Right hindlimb (tissue), 1 donor: ENCODE measurements around the gene PRKAR1B.
A peak's percentile ranks its signal among the peaks of the same experiment; 100 is the strongest.

ENCODE experiments used
- DNase-seq: peaks from one replicate; pipeline ENCODE4 v3.0.0-alpha.2; 2018

The PRKAR1B gene

DNA sequence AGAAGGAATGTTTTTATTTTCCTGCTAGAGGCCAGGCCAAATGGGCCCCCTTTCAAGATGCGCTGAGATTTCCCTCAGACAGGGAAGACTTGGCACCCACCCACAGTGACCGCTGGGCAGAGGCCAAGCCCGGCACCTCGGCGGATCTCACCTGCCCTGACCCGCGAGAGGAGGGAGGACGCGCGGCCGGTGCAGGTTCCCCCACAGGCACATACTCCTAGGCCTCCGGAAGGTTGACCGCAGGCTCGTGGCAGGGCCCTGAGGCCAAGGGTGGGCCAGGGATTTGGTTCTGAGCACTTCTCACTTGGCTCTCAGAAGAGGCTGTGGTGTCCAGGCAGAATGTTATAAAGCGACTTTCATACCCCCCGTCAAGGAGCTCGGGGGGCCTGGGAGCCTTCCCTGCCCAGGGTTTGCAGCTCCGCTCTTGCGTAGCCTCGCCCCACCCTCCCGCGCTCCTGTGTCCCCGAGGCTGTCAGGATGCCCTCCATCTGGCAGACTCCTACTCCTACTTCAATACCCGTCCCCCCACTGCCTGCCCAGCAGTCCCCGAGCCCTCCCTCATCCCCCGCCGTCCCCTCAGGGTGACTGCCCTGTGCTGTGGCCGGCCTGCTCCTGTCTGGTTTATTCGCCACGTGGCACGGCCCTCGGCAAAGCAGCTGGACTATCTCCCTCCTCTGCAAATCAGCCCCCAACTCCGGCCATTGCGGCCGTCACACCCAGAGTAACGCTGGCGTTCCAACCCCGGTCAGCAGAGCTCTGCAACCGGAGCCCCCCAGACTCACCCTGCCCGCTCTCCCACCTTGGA lies 156.9 kb downstream of the PRKAR1B start:
- no peak for DNase-seq

GRCh38 chr7:569071-569855 lies 157.8 kb downstream of the PRKAR1B start:
- no peak for DNase-seq

DNA sequence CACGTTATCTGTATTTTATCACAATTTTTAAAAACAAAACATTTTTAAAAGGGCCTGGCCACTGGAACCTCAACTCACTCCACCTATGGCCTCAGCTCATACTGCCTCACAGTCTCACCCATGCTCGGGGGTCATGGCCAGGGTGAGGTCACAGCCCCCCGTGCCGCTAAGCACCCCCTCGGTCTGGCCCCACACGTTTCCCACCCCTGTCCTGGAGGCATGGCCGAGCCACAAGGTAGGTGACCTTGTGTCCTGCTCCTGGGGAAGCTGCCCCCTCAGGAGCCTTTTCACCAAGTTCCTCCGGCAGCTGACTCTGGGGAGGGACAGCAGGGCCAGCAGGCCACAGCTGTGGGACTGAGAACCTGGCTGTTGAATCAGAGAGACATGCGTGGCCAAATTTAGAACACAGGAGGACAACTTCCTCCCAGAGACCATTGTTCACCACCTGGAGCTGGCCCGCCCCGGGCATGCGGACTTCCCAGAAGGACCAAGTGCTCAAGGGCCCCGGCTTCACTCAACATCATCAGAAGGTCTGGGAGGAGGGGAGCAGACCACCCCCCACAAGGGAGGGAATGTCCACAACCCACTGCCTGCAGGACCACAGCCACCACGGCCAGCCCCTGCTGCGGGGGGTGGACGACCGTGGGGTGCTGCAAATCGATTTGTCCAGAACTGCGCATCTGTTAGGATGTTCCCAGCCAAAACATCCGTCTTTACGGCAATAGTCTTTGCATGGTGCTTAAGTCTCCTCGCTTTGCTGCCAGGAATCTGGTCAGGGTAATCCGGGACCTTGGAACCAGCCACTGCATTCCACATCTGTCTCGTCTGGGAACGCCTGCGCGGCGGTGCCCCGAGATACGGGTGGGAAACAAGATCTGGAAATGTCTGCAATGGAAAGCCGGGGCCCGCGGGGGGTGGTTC lies 158.8 kb downstream of the PRKAR1B start:
- DNase-seq, result peak; percentile 91

GRCh38 chr7:567305-567883 lies 159.7 kb downstream of the PRKAR1B start:
- DNase-seq, result no peak

- no peak for DNase-seq
Observed at GRCh38 chr7:566100-566499, 161.0 kb downstream of the PRKAR1B start.

- DNase-seq, result no peak
Observed at GRCh38 chr7:564176-564865, 162.8 kb downstream of the PRKAR1B start.

- no peak for DNase-seq
Observed at GRCh38 chr7:563629-564170, 163.4 kb downstream of the PRKAR1B start.

- DNase-seq, result no peak
Observed at GRCh38 chr7:562789-563628, 164.1 kb downstream of the PRKAR1B start.

DNA sequence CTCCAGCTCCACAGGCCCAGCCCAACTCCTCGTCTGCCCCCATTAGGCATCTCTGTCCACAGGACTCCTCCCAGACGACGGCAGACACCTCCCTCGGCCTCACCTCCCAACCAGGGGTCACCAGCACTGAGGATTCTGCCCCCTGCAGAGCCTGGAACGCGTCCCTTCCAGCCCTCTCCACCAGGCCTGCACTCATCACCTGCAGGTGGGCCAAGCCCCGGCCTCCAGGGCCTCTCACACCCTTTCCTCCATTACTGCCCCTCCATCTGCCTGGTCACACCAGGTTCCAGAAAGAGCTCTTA lies 164.8 kb downstream of the PRKAR1B start:
- no peak for DNase-seq

DNA sequence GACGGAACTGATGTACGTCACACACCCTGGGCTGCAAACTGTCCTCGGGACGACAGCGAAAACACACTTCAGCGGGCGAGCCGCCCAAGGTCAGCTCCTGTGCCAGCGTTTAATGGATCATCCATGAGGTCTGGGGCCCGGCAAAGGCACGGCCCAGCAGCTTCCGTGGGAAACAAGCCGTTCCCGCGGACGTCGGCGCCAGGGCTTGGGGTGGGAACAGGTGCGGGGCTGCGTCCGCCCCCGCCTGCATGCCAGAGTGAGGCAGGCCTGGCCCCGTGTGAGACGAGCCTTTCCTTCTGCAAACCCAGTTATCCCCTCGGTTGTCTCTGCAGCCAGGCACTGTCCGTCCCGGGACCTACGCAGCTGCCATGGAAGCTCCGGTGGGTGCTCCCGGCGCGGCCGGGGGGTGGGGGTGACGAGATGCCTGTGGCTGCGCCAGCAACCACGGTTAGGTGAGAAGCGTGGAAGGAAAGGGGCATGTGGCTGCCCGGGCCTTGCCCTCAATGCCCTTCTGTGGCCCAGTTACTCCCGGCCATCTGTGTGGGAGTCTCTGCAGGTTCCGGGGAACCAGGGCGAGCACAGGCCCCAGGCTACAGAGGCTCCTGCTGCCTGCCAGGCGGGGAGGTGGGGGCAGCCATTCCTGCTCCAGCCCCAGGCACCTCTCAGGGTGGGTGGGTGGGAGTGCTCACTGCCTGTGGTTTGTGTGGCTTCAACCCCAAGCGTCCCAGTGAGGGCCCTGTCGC lies 165.3 kb downstream of the PRKAR1B start:
- peak; percentile 79 for DNase-seq

GRCh38 chr7:560966-561630 lies 166.0 kb downstream of the PRKAR1B start:
- no peak for DNase-seq

- no peak for DNase-seq
Observed at GRCh38 chr7:559396-559705, 167.7 kb downstream of the PRKAR1B start.

DNA sequence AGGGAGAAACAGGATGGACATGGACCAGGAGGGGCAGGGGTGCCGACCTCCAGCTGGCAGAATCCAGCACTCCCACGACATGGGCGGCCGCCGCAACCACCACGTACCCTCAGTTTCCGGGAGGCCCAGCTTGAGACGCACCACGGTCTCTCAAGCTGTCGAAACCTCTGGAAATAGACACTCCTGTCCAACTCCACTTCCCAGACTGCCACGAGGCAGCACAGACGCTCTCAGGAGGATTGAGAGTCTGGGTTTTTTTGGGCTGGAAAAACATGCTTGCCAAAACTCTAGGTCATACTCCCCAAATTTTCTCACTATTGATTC lies 169.6 kb downstream of the PRKAR1B start:
- DNase-seq, result no peak

DNA sequence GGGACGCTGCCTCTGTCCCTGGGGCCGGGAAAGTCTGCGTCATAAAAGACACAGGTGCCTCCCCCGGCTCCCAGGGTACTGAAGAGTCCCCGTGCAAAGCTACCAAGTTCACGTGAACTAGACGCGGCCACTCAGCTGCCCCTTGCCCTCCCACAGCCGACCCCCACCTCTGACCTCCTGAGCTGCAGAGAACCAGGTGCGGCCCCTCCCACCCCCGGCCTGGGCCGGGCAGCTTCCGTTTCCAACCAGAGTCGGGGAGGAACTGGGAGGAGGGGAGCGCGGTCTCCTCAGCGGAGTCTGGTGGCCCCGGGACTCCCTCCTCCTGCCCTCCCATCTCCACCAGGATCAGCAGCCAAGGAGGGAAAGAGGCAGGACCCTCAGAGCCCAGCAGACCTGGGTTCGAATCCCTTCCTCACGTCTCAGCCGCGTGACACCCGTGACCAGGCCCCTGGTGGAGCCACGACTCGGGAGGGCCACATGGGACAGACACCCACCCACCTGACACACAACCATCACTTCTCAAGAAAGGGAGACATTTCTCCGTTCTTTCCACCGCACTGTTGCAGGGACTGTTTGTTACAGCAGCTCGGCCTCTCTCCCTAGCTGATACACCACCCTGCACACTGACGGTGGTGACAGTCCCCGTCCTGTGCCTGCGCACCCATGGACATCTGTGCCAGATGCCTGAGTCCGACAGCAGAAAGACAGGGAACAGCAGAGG lies 170.1 kb downstream of the PRKAR1B start:
- no peak for DNase-seq

DNA sequence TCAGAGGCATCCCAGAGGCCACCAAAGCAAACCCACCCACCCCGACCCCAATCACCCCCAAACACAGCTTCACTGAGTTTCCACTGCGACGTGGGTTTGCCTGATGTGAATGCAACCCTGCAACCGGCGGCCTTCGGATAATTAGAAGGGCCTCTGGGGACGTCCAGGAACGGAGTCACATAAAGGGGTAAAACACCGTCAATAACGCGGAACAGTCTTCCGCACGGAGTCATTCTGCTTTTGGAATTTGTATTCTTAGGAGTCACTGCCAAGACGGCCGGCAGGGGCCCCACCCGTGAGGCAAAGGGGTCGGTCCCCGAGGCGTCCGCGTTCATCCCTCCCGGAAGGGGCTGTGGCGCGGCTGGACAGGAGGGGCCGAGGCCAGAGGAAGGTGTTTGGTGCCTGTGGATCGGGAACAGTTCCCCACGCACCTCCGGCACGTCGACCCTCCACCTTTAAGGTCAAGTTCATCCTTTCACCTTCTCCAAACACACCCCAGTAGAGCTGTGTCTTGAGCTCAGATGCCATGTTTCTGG lies 170.7 kb downstream of the PRKAR1B start:
- DNase-seq, result no peak

GRCh38 chr7:555551-556160 lies 171.4 kb downstream of the PRKAR1B start:
- no peak for DNase-seq

GRCh38 chr7:553636-554111 lies 173.4 kb downstream of the PRKAR1B start:
- no peak for DNase-seq

DNA sequence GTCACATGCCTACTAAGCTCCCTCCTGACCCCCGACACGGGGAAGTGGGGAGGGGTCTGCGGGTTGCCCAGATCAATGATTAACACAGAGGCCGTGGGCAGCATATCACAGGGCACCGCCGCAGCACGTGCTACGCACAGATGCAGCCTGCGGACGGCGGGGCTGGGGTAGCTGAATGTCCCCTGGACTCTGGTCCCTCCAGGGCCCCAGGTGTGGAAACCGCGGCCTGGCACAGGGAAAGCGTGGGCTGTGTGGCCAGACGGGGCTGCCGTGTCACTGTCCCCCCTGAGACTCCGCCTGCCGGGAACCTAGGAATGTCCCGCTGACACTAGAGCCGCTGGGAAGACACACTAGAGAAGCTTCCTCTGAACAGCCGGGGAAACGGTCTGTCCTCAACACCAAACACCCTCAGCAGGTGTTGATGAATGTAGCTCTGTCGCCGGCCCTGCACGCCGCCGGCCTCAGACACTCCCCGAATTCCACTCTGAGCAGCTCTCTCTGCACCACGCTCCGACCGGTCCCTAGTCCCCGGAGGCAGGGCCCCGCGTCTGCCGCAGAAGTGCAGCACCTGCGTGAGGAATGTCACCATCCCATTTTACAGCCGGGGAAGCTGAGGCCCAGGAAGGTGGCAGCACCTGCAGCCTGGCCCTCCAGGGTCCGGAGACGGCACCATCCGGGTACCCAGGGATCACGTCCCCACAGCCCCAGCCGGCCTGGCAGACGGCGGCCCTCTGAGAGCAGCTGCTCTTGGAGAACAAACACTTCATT lies 174.0 kb downstream of the PRKAR1B start:
- no peak for DNase-seq
